Parathyroid adenoma (tissue), 2 donors: ENCODE data around the gene HSPA1A.
"Not testable (repeated sequence)": the region's sequence is repeated elsewhere in the genome, so short reads cannot be mapped to it uniquely, and the experiment has no call there.

Experiments
- H2AFZ ChIP-seq: fragments of 300-600 bp; sonication (generic); one replicate; pipeline ENCODE4 v1.7.0; 2017; ENCODE audit warnings: antibody characterized with exemption, mild to moderate bottlenecking
- H3K27ac ChIP-seq: fragments of 300-600 bp; sonication (generic); one replicate; pipeline ENCODE4 v1.7.0; 2017
- H3K27me3 ChIP-seq: fragments of 300-600 bp; sonication (generic); one replicate; pipeline ENCODE4 v1.7.0; 2017; ENCODE audit warnings: low read length; ENCODE audit not compliant: control insufficient read depth, insufficient read depth
- H3K36me3 ChIP-seq: fragments of 300-600 bp; sonication (generic); one replicate; pipeline ENCODE4 v1.7.0; 2017; ENCODE audit warnings: low read length; ENCODE audit not compliant: control insufficient read depth, insufficient read depth
- H3K4me1 ChIP-seq: fragments of 300-600 bp; sonication (generic); one replicate; pipeline ENCODE4 v1.7.0; 2017; ENCODE audit warnings: control low read depth
- H3K4me2 ChIP-seq: fragments of 300-600 bp; sonication (generic); one replicate; pipeline ENCODE4 v1.7.0; 2017; ENCODE audit warnings: low read length
- H3K4me3 ChIP-seq: fragments of 300-600 bp; sonication (generic); one replicate; pipeline ENCODE4 v1.7.0; 2017; ENCODE audit warnings: low read depth, low read length
- H3K79me2 ChIP-seq: fragments of 300-600 bp; sonication (generic); one replicate; pipeline ENCODE4 v1.7.0; 2017; ENCODE audit warnings: control low read depth
- H3K9ac ChIP-seq: fragments of 300-600 bp; sonication (generic); one replicate; pipeline ENCODE4 v1.7.0; 2017; ENCODE audit warnings: mild to moderate bottlenecking
- H3K9me3 ChIP-seq: fragments of 300-600 bp; sonication (generic); one replicate; pipeline ENCODE4 v1.7.0; 2017; ENCODE audit warnings: low read length; ENCODE audit not compliant: control insufficient read depth
- TF ChIP-seq, protein P1 (sequence below): fragments of 300-600 bp; sonication (generic); IDR thresholded peaks from one replicate; pipeline ENCODE4 v1.7.0; 2017; ENCODE audit warnings: antibody characterized with exemption, mild to moderate bottlenecking
- donor health status: primary hyperparathyroidism.

Gene HSPA1A

DNA sequence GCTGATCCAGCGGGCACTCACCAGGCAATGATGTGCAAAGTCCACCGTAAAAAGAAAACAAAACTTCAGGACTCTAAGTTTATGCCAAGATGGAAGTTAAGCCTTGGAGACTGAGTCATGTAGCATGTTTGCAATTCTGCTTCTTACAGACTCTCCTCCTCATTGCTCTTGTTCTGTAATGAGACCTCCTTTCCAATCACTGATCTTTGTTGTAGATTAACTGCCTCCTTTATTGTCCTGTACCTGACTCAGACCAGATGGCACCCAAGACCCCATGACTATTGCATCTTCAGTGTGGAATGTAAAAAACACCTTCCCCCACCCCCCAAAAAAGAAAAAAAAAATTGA is 36.1 kb downstream of the HSPA1A start:
- Histone ChIP-seq H3K79me2 (no peaks in the 10 kb centered on the region), H3K4me2 (no peak overlapping the region), H2AFZ (no peak overlapping the region), H3K36me3 (no peaks in the 10 kb centered on the region), H3K27me3 (no peaks in the 10 kb centered on the region), H3K27ac (no peak overlapping the region), H3K4me1 (no peaks in the 10 kb centered on the region), H3K9ac (no peak overlapping the region), H3K9me3 (no peaks in the 10 kb centered on the region), H3K4me3 (no peak overlapping the region)
- TF ChIP-seq, protein P1, sequence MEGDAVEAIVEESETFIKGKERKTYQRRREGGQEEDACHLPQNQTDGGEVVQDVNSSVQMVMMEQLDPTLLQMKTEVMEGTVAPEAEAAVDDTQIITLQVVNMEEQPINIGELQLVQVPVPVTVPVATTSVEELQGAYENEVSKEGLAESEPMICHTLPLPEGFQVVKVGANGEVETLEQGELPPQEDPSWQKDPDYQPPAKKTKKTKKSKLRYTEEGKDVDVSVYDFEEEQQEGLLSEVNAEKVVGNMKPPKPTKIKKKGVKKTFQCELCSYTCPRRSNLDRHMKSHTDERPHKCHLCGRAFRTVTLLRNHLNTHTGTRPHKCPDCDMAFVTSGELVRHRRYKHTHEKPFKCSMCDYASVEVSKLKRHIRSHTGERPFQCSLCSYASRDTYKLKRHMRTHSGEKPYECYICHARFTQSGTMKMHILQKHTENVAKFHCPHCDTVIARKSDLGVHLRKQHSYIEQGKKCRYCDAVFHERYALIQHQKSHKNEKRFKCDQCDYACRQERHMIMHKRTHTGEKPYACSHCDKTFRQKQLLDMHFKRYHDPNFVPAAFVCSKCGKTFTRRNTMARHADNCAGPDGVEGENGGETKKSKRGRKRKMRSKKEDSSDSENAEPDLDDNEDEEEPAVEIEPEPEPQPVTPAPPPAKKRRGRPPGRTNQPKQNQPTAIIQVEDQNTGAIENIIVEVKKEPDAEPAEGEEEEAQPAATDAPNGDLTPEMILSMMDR = no peak

DNA sequence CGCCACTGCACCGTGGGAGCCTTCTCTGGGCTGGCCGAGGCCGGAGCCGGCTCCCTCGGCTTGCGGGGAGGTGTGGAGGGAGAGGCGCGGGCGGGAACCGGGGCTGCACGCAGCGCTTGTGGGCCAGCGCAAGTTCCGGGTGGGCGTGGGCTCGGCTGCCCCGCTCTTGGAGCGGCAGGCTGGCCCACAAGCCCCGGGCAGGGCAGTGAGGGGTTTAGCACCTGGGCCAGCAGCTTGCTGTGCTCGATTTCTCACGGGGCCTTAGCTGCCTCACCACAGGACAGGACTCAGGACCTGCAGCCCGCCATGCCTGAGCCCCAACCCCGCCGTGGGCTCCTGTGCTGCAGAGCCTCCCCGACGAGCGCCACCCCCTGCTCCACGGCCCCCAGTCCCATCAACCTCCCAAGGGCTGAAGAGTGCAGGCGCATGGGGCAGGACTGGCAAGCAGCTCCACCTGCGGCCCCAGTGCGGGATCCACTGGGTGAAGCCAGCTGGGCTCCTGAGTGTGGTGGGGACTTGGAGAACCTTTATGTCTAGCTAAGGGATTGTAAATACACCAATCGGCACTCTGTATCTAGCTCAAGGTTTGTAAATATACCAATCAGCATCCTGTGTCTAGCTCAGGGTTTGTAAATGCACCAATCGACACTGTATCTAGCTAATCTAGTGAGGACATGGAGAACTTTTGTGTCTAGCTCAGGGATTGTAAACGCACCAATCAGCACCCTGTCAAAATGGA is 36.8 kb downstream of the HSPA1A start:
- not testable (repeated sequence) for H3K4me3 ChIP-seq, H3K9ac ChIP-seq, H3K4me1 ChIP-seq, H2AFZ ChIP-seq, H3K4me2 ChIP-seq, H3K36me3 ChIP-seq, H3K9me3 ChIP-seq, H3K79me2 ChIP-seq, H3K27me3 ChIP-seq, H3K27ac ChIP-seq

DNA sequence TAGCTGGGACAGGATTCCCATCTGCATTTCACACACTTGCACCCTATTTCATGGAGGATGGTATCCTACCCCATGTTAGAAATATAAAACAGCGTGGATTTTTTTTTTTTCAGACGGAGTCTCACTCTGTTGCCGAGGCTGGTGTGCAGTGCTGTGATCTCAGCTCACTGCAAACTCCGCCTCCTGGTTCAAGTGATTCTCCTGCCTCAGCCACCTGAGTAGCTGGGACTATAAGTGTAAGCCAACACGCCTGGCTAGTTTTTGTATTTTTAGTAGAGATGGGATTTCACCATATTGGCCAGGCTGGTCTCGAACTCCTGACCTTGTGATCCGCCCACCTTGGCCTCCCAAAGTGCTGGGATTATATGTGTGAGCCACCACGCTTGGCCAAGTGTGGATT is 42.4 kb downstream of the HSPA1A start:
- H3K4me1 ChIP-seq, H3K27me3 ChIP-seq, H3K4me3 ChIP-seq, H2AFZ ChIP-seq, H3K9ac ChIP-seq, H3K36me3 ChIP-seq, H3K27ac ChIP-seq, H3K9me3 ChIP-seq, H3K4me2 ChIP-seq, H3K79me2 ChIP-seq: not testable (repeated sequence)

DNA sequence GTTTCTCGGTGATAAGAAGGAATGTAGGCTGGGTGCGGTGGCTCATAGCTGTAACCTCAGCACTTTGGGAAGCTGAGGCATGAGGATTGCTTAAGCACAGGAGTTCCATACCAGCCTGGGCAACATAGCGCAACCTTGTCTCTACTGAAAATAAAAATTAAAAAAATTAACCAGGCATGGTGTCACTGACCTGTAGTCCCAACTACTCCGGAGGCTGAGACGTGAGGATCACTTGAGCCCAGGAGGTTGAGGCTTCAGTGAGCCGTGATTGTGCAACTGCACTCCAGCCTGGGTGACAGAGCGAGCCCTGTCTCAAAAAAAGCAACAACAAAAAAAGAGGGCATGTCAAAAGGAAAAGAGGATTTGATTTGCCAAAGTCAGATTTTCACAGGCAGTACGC is 43.4 kb downstream of the HSPA1A start:
- H3K4me3 ChIP-seq = no peak overlapping the region
- peaks cover 2% of the 10 kb centered on the region for H3K79me2 ChIP-seq
- no peaks in the 10 kb centered on the region for H3K36me3 ChIP-seq
- TF ChIP-seq, protein P1 = no peak
- peaks cover 5% of the 10 kb centered on the region for H3K4me1 ChIP-seq
- H3K9me3 ChIP-seq = no peaks in the 10 kb centered on the region
- no peaks in the 10 kb centered on the region for H3K27me3 ChIP-seq
- H3K27ac ChIP-seq = no peak overlapping the region
- no peak overlapping the region for H2AFZ ChIP-seq
- no peak overlapping the region for H3K9ac ChIP-seq
- no peak overlapping the region for H3K4me2 ChIP-seq

DNA sequence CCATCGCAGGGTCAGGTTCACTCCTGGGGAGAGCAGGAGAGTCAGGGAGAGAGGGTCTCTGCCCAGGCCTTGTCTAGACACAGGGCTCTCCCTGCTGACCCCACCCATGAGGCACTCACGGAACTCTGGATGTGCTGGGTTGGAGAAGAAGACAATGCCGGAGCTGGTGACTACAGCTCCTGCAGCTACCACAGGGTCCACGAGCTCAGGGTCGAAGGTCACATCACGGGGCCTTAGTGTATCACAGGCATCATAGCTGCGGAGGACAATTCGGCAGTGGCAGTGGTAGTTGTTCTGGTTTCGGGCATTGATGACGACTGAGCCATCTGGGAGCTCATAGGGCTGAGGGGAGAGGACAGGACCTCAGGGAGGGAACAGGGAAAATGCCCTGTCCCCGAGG is 44.6 kb downstream of the HSPA1A start:
- TF ChIP-seq, protein P1 = no peak
- peaks cover 12% of the 10 kb centered on the region for H3K4me1 ChIP-seq
- H3K9me3 ChIP-seq = no peaks in the 10 kb centered on the region
- H3K27me3 ChIP-seq = no peaks in the 10 kb centered on the region
- H3K4me2 ChIP-seq = no peak overlapping the region
- H2AFZ ChIP-seq = no peak overlapping the region
- no peaks in the 10 kb centered on the region for H3K36me3 ChIP-seq
- H3K9ac ChIP-seq = no peak overlapping the region
- H3K27ac ChIP-seq = no peak overlapping the region
- no peak overlapping the region for H3K4me3 ChIP-seq
- H3K79me2 ChIP-seq = peaks cover 2% of the 10 kb centered on the region

DNA sequence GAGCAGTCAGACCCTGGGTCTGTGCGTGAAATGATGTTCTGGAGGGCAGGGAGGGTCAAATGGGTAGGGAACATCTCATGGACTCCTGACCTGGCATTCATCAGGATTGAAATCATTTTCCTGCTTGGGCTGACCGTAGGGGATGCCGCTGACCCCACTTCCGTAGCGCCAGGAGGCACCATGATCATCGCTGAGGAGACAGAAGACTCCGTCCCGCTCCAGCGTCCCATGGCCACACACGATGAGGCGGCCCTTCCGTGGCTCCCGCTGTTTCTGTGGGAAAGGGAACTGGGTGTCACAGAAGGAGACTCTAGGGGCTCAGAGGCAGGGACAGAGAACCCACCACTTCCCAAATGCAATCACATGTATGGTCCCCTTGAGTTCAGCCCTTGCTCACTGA is 45.0 kb downstream of the HSPA1A start:
- TF ChIP-seq, protein P1 = no peak

More for the DNA sequence above, 45.0 kb downstream of the HSPA1A start:
- no peaks in the 10 kb centered on the region for H3K9me3 ChIP-seq
- H3K4me3 ChIP-seq = no peak overlapping the region
- no peaks in the 10 kb centered on the region for H3K27me3 ChIP-seq
- no peak overlapping the region for H3K4me2 ChIP-seq
- H3K9ac ChIP-seq = no peak overlapping the region
- H2AFZ ChIP-seq = no peak overlapping the region
- peaks cover 2% of the 10 kb centered on the region for H3K79me2 ChIP-seq
- H3K4me1 ChIP-seq = peaks cover 16% of the 10 kb centered on the region
- H3K27ac ChIP-seq = no peak overlapping the region
- no peaks in the 10 kb centered on the region for H3K36me3 ChIP-seq
